Measurements from ENCODE around the gene FGF5.
"Not testable (repeated sequence)": the region's sequence is repeated elsewhere in the genome, so short reads cannot be mapped to it uniquely, and the experiment has no call there.

Gene FGF5

GRCh38 chr4:80254114-80254513 is 12.3 kb upstream of the FGF5 start:
- no peak for DNase-seq (ENCODE audit: low spot score)

GRCh38 chr4:80255329-80256095 is 11.0 kb upstream of the FGF5 start:
- no peak for DNase-seq (ENCODE audit: low spot score)

GRCh38 chr4:80257851-80258250 is 8.6 kb upstream of the FGF5 start:
- no peak for DNase-seq (ENCODE audit: low spot score)

GRCh38 chr4:80259012-80259411 is 7.5 kb upstream of the FGF5 start:
- DNase-seq (ENCODE audit: low spot score): no peak

GRCh38 chr4:80259817-80260216 is 6.6 kb upstream of the FGF5 start:
- no peak for DNase-seq (ENCODE audit: low spot score)

- no peak for DNase-seq (ENCODE audit: low spot score)
These were observed 4.4 kb upstream of the FGF5 start for GRCh38 chr4:80261989-80262600.

GRCh38 chr4:80263541-80264351 is 2.7 kb upstream of the FGF5 start:
- no peak for DNase-seq (ENCODE audit: low spot score)

GRCh38 chr4:80264352-80264647 is 2.2 kb upstream of the FGF5 start:
- DNase-seq (ENCODE audit: low spot score): no peak

- DNase-seq (ENCODE audit: low spot score): no peak
These were observed 1.6 kb upstream of the FGF5 start for GRCh38 chr4:80264825-80265224.

GRCh38 chr4:80265571-80266252 is 752 bp upstream of the FGF5 start:
- DNase-seq (ENCODE audit: low spot score): no peak

GRCh38 chr4:80266902-80267380 is 477 bp downstream of the FGF5 start:
- no peak for DNase-seq (ENCODE audit: low spot score)

- DNase-seq (ENCODE audit: low spot score): no peak
These were observed 1.8 kb downstream of the FGF5 start for GRCh38 chr4:80268081-80268823.

GRCh38 chr4:80268936-80269335 is 2.5 kb downstream of the FGF5 start:
- DNase-seq (ENCODE audit: low spot score): no peak

- DNase-seq (ENCODE audit: low spot score): no peak
These were observed 3.9 kb downstream of the FGF5 start for GRCh38 chr4:80270321-80270720.

GRCh38 chr4:80270868-80271267 is 4.4 kb downstream of the FGF5 start:
- no peak for DNase-seq (ENCODE audit: low spot score)

- no peak for DNase-seq (ENCODE audit: low spot score)
These were observed 5.3 kb downstream of the FGF5 start for GRCh38 chr4:80271801-80272200.

- no peak for DNase-seq (ENCODE audit: low spot score)
These were observed 10.5 kb downstream of the FGF5 start for GRCh38 chr4:80276931-80277330.

- DNase-seq (ENCODE audit: low spot score): no peak
These were observed 13.3 kb downstream of the FGF5 start for GRCh38 chr4:80279751-80280150.

- DNase-seq (ENCODE audit: low spot score): no peak
These were observed 20.0 kb downstream of the FGF5 start for GRCh38 chr4:80286451-80286850.

- DNase-seq (ENCODE audit: low spot score): not testable (repeated sequence)
These were observed 24.2 kb downstream of the FGF5 start for GRCh38 chr4:80290665-80291064.

- no peak for DNase-seq (ENCODE audit: low spot score)
These were observed 27.7 kb downstream of the FGF5 start for GRCh38 chr4:80294206-80294605.

GRCh38 chr4:80295336-80295735 is 28.9 kb downstream of the FGF5 start:
- no peak for DNase-seq (ENCODE audit: low spot score)
